Measurements from ENCODE around the gene CADM1. TPM values are rescaled to one million over a fixed set of nuclear protein-coding genes. Genes with fewer than 3 reads are reported as not detected.
A peak's percentile ranks its signal among the peaks of the same experiment; 100 is the strongest.

Gene CADM1
- total and polyA plus RNA-seq, 2 donors from 2014 or later: 24.0 to 33.5 TPM

DNA sequence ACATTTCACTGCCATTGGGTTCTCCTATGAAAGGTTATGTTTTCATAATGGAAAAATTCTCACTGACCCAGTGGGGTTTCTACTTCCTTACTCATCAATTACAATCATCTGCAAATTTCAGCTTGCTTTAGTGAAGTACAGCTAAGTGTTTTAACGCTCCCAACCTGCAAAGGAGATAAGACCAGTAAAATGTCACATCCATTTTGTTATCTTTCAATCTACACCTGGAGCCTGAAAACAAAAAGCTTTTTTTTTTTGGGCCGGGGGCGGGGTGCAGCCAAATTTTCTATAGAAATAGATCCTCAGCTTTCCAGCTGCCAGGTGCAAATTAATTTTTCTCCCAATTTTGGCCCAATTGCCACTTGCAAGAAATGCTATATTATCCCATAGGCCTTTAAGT lies 40.6 kb downstream of the CADM1 start:
- Histone ChIP-seq H3K27ac (ENCODE audit: low read depth in 2 of 2, low read length in 2 of 2) (no peak overlapping the region), H3K4me3 (ENCODE audit: low read length in 3 of 3) (no peak overlapping the region), H3K9ac (ENCODE audit: low read length in 3 of 3) (no peak overlapping the region), H3K27me3 (ENCODE audit: control insufficient read depth, insufficient read depth, low read length) (no peaks in the 10 kb centered on the region), H3K36me3 (ENCODE audit: control insufficient read depth in 2 of 3, insufficient read depth in 3 of 3, low read length in 3 of 3) (no peaks in the 10 kb centered on the region), H3K4me1 (ENCODE audit: control insufficient read depth in 2 of 3, insufficient read depth in 2 of 3, low read depth in 1 of 3, low read length in 3 of 3) (peaks cover 0 to 11% (median 0%) of the 10 kb centered on the region in 3 donors), H3K9me3 (ENCODE audit: control insufficient read depth in 2 of 3, insufficient read depth in 1 of 3, low read length in 3 of 3) (no peaks in the 10 kb centered on the region)
- intact Hi-C loops (cut with DNase I): no loop called here
- DNase-seq: no peak
- TF ChIP-seq, protein P1, sequence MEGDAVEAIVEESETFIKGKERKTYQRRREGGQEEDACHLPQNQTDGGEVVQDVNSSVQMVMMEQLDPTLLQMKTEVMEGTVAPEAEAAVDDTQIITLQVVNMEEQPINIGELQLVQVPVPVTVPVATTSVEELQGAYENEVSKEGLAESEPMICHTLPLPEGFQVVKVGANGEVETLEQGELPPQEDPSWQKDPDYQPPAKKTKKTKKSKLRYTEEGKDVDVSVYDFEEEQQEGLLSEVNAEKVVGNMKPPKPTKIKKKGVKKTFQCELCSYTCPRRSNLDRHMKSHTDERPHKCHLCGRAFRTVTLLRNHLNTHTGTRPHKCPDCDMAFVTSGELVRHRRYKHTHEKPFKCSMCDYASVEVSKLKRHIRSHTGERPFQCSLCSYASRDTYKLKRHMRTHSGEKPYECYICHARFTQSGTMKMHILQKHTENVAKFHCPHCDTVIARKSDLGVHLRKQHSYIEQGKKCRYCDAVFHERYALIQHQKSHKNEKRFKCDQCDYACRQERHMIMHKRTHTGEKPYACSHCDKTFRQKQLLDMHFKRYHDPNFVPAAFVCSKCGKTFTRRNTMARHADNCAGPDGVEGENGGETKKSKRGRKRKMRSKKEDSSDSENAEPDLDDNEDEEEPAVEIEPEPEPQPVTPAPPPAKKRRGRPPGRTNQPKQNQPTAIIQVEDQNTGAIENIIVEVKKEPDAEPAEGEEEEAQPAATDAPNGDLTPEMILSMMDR (IDR thresholded peaks at IDR 0.05; ENCODE audit: borderline replicate concordance, extremely low read depth, insufficient read depth): no peak
- FAIRE-seq: no peak

DNA sequence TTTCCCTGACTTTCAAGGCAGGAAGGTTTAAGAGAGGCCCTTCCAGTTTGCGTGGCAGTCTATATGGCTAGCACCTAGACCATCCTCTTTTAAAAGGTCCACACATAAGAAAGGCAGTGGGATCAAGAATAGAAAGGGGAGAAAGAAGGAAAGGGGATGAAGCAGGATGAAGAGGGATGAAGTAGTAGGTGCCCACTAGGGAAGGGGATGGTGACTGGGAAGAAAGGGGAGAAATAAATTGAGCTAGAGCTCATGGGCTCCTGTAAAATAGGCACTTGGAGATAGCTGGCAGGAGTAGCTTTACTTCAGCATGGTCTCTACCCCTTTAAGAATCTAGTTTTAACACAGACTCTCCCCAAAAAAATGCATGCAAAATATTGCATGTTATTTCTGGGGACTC lies 41.5 kb downstream of the CADM1 start:
- FAIRE-seq (no peak), DNase-seq (no peak)
- no peaks in the 10 kb centered on the region for H3K9me3 ChIP-seq (ENCODE audit: control insufficient read depth in 2 of 3, insufficient read depth in 1 of 3, low read length in 3 of 3)
- intact Hi-C loops (cut with DNase I): no loop called here
- H3K27me3 ChIP-seq (ENCODE audit: control insufficient read depth, insufficient read depth, low read length): no peaks in the 10 kb centered on the region
- no peak overlapping the region for H3K9ac ChIP-seq (ENCODE audit: low read length in 3 of 3)
- peak overlapping the region in 1 of 2 donors; percentile 1 for H3K27ac ChIP-seq (ENCODE audit: low read depth in 2 of 2, low read length in 2 of 2)
- H3K36me3 ChIP-seq (ENCODE audit: control insufficient read depth in 2 of 3, insufficient read depth in 3 of 3, low read length in 3 of 3): no peaks in the 10 kb centered on the region
- H3K4me3 ChIP-seq (ENCODE audit: low read length in 3 of 3): peak overlapping the region in 1 of 3 donors; percentile 53
- TF ChIP-seq, protein P1 (IDR thresholded peaks at IDR 0.05; ENCODE audit: borderline replicate concordance, extremely low read depth, insufficient read depth): no peak
- H3K4me1 ChIP-seq (ENCODE audit: control insufficient read depth in 2 of 3, insufficient read depth in 2 of 3, low read depth in 1 of 3, low read length in 3 of 3): peaks cover 0 to 11% (median 0%) of the 10 kb centered on the region in 3 donors

DNA sequence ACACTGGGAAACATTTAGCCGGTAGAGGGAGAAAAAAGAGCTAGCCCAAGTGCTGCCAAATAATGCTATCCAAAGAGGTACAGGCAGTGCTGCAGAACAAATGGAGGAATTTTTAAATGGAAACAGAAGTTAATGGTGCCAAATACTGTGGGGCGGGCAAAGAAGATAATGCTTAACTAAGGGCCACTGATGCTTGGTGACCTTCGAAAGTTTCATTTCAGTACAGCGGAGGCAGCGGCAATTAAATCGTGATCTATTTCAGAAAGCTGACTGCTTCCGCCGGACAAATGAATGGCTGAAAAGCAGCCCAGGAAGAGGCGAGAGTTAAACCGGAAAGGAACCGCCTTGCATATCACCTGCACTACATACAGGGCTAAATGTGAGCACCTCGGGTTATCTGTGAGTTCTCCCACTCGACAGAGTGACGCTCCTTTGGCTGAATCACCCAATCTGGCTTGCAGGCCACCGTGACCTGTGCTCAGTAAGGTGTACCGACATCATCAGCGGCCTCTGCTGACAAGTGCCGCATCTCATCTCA lies 42.1 kb downstream of the CADM1 start:
- H3K9ac ChIP-seq (ENCODE audit: low read length in 3 of 3): no peak overlapping the region
- H3K27ac ChIP-seq (ENCODE audit: low read depth in 2 of 2, low read length in 2 of 2): peak overlapping the region; percentile 13 to 14
- no peaks in the 10 kb centered on the region for H3K9me3 ChIP-seq (ENCODE audit: control insufficient read depth in 2 of 3, insufficient read depth in 1 of 3, low read length in 3 of 3)
- peak overlapping the region in 2 of 3 donors; percentile 31 to 53 for H3K4me3 ChIP-seq (ENCODE audit: low read length in 3 of 3)
- DNase-seq (peak in 4 of 5 donors; percentile 43 to 68 (median 54)), FAIRE-seq (no peak)
- H3K36me3 ChIP-seq (ENCODE audit: control insufficient read depth in 2 of 3, insufficient read depth in 3 of 3, low read length in 3 of 3): no peaks in the 10 kb centered on the region
- intact Hi-C loops (cut with DNase I): no loop called here
- TF ChIP-seq, protein P1 (IDR thresholded peaks at IDR 0.05; ENCODE audit: borderline replicate concordance, extremely low read depth, insufficient read depth): no peak
- peaks cover 0 to 11% (median 0%) of the 10 kb centered on the region in 3 donors for H3K4me1 ChIP-seq (ENCODE audit: control insufficient read depth in 2 of 3, insufficient read depth in 2 of 3, low read depth in 1 of 3, low read length in 3 of 3)
- no peaks in the 10 kb centered on the region for H3K27me3 ChIP-seq (ENCODE audit: control insufficient read depth, insufficient read depth, low read length)

DNA sequence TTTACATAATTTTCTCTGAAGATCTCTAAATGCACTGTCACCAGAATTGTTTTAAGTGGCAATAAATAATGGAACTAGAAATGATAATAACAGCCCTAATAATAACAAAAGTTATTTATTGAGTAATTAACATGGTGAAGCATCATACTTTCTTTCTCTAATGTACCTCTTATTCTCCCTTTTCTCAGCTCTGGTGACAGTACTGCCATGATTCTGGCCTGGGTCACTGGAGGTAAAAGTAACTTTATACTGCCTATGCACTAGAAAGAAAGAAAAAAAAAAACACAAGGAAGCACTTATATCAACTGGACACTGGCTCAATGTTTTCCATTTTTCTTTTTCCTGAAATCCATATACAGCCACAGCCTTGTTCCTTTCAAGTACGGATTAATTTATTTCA lies 43.7 kb downstream of the CADM1 start:
- H3K27ac ChIP-seq (ENCODE audit: low read depth in 2 of 2, low read length in 2 of 2): no peak overlapping the region
- H3K4me3 ChIP-seq (ENCODE audit: low read length in 3 of 3): no peak overlapping the region
- H3K27me3 ChIP-seq (ENCODE audit: control insufficient read depth, insufficient read depth, low read length): no peaks in the 10 kb centered on the region
- H3K4me1 ChIP-seq (ENCODE audit: control insufficient read depth in 2 of 3, insufficient read depth in 2 of 3, low read depth in 1 of 3, low read length in 3 of 3): peaks cover 0 to 11% (median 0%) of the 10 kb centered on the region in 3 donors
- TF ChIP-seq, protein P1 (IDR thresholded peaks at IDR 0.05; ENCODE audit: borderline replicate concordance, extremely low read depth, insufficient read depth): no peak
- H3K36me3 ChIP-seq (ENCODE audit: control insufficient read depth in 2 of 3, insufficient read depth in 3 of 3, low read length in 3 of 3): no peaks in the 10 kb centered on the region
- intact Hi-C loops (cut with DNase I): no loop called here
- FAIRE-seq: no peak
- no peak overlapping the region for H3K9ac ChIP-seq (ENCODE audit: low read length in 3 of 3)
- H3K9me3 ChIP-seq (ENCODE audit: control insufficient read depth in 2 of 3, insufficient read depth in 1 of 3, low read length in 3 of 3): no peaks in the 10 kb centered on the region
- peak in 2 of 5 donors; percentile 15 to 17 for DNase-seq
